Measurements from ENCODE around the gene FBXO45. TPM values are rescaled to one million over a fixed set of nuclear protein-coding genes. Genes with fewer than 3 reads are reported as not detected.
"Not testable (repeated sequence)": the region's sequence is repeated elsewhere in the genome, so short reads cannot be mapped to it uniquely, and the experiment has no call there.

Gene FBXO45
- total and polyA plus RNA-seq, 2 of the 13 experiments (the other 11 are each of a cell fraction or from before 2014, with no cell fraction given), result 7.0 to 12.1 TPM

- TF ChIP-seq RERE (CRISPR knock-in tag; IDR thresholded peaks at IDR 0.05; ENCODE audit: low read depth), result no peak
- peak; percentile 12 for TF ChIP-seq AGO2 (optimal IDR thresholded peaks at IDR 0.05; ENCODE audit: low read depth, low read length)
Observed at GRCh38 chr3:196569003-196569516, 600 bp downstream of the FBXO45 start (continued).

- BruUV-seq (replicated peaks); FAIRE-seq; H3K27ac ChIP-seq (ENCODE audit: extremely low read length, insufficient read depth, low read length); POLR2A ChIA-PET; H3K4me3 ChIP-seq (replicated peaks in 1 of 3; ENCODE audit: insufficient read depth in 1 of 3, low read depth in 2 of 3, low read length in 3 of 3); H2AFZ ChIP-seq (ENCODE audit: low read length); H3K36me3 ChIP-seq (replicated peaks in 1 of 2; ENCODE audit: control insufficient read depth in 1 of 2, insufficient read depth in 2 of 2, low read length in 2 of 2); H3K9me3 ChIP-seq (ENCODE audit: low read length); in situ Hi-C loops (cut with HindIII; ENCODE audit: extremely low pct_ligation_motif_present, low pct_unique_long_range_greater_than_20kb); DNase-seq (ENCODE audit: low spot score); CTCF ChIA-PET (ENCODE audit: low intra/inter-chr PET ratio, low total read pairs); ATAC-seq; intact Hi-C loops (cut with micrococcal nuclease; ENCODE audit: unreplicated experiment); H4K20me1 ChIP-seq (ENCODE audit: insufficient read depth, low read length); H3K27me3 ChIP-seq (ENCODE audit: control insufficient read depth in 1 of 2, insufficient read depth in 2 of 2, low read length in 2 of 2); H3K9ac ChIP-seq (ENCODE audit: insufficient read depth, low read depth, low read length): not testable (repeated sequence)
- Histone ChIP-seq H3K4me2 (ENCODE audit: low read depth, low read length) (peak overlapping the region; percentile 78), H3K4me1 (ENCODE audit: insufficient read depth, low read length) (peaks cover 39% of the 10 kb centered on the region), H3K79me2 (ENCODE audit: insufficient read depth, low read length) (peaks cover 62% of the 10 kb centered on the region)
- 97% methylated on average over 13 of the region's 13 CpGs for WGBS (ENCODE audit: low lambda C conversion rate)
Observed at GRCh38 chr3:196570332-196570731, 1.9 kb downstream of the FBXO45 start.
